BJ (cell line): ENCODE data around the gene PTGDS. TPM values are rescaled to one million over a fixed set of nuclear protein-coding genes. Genes with fewer than 3 reads are reported as not detected.

Experiments
- CTCF ChIA-PET: fragments of 350-600 bp; formaldehyde crosslinking; extraction: SDS; loops from one replicate; lab custom pipeline; 2021; ENCODE audit warnings: antibody characterized with exemption, inconsistent platforms; lab: Yijun Ruan, JAX
- POLR2A ChIA-PET: fragments of 300-600 bp; sonication (Branson Sonifier 250); formaldehyde crosslinking; extraction: SDS; loops from one replicate; lab custom pipeline; 2021; ENCODE audit warnings: antibody characterized with exemption; lab: Charles Lee
- DNase-seq: peaks from one replicate; pipeline ENCODE4 v3.0.0-alpha.2; 2011; ENCODE audit warnings: low read depth
- H3K27me3 ChIP-seq: 2 replicates; pipeline ENCODE4 v1.6.0; 2011; ENCODE audit warnings: low read length; ENCODE audit not compliant: control insufficient read depth, insufficient read depth
- H3K36me3 ChIP-seq: 2 replicates; pipeline ENCODE4 v1.5.1; 2011; ENCODE audit warnings: low read length; ENCODE audit not compliant: control insufficient read depth, insufficient read depth
- H3K4me3 ChIP-seq: 2 replicates; pipeline ENCODE4 v1.5.1; 2011; ENCODE audit warnings: low read depth, mild to moderate bottlenecking, control low read depth, low read length
- polyA plus RNA-seq: library from polyadenylated mRNA; depleted of rRNA; stranded (reverse); fragments of >200 nt; gene quantifications from 2 replicates; pipeline ENCODE4 v1.2.3, GENCODE V29; 2011
- TF ChIP-seq, protein P1 (sequence below): IDR thresholded peaks from 2 replicates; pipeline ENCODE4 v1.5.1; 2011; ENCODE audit warnings: low read depth, mild to moderate bottlenecking, control low read depth, inconsistent platforms, low read length, moderate library complexity; ENCODE audit not compliant: insufficient read depth

Gene PTGDS
- polyA plus RNA-seq, 1 experiment: 0.58 TPM

DNA sequence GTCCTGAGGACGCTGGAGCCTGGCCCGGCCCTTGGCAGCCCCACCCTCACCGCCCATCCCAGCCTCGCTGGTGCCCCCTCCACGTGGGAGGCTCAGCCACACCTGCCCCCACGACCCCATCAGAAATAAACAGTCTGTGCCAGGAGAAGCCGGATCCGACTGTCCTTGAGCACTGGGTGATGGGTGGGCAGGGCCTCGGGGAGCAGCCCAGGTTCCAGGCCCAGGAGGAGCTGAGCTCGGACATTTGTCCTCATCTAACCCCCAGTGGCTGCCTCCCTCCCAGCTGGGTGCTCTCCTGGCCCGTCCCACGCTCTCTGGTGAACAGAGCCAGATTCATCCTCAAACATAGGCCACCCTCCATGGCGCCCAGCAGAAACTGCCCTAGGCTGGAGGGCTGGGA lies 4.6 kb upstream of the PTGDS start:
- no peaks in the 10 kb centered on the region for H3K27me3 ChIP-seq
- no peak for DNase-seq
- TF ChIP-seq, protein P1, sequence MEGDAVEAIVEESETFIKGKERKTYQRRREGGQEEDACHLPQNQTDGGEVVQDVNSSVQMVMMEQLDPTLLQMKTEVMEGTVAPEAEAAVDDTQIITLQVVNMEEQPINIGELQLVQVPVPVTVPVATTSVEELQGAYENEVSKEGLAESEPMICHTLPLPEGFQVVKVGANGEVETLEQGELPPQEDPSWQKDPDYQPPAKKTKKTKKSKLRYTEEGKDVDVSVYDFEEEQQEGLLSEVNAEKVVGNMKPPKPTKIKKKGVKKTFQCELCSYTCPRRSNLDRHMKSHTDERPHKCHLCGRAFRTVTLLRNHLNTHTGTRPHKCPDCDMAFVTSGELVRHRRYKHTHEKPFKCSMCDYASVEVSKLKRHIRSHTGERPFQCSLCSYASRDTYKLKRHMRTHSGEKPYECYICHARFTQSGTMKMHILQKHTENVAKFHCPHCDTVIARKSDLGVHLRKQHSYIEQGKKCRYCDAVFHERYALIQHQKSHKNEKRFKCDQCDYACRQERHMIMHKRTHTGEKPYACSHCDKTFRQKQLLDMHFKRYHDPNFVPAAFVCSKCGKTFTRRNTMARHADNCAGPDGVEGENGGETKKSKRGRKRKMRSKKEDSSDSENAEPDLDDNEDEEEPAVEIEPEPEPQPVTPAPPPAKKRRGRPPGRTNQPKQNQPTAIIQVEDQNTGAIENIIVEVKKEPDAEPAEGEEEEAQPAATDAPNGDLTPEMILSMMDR: no peak
- POLR2A ChIA-PET: no interaction called here
- CTCF ChIA-PET: interaction anchor here (1.1 kb wide), 1 partner anchor 25 kb away, joined by 4 read pairs; no protein-coding TSS in a partner anchor
- H3K36me3 ChIP-seq: no peaks in the 10 kb centered on the region
- no peak overlapping the region for H3K4me3 ChIP-seq

DNA sequence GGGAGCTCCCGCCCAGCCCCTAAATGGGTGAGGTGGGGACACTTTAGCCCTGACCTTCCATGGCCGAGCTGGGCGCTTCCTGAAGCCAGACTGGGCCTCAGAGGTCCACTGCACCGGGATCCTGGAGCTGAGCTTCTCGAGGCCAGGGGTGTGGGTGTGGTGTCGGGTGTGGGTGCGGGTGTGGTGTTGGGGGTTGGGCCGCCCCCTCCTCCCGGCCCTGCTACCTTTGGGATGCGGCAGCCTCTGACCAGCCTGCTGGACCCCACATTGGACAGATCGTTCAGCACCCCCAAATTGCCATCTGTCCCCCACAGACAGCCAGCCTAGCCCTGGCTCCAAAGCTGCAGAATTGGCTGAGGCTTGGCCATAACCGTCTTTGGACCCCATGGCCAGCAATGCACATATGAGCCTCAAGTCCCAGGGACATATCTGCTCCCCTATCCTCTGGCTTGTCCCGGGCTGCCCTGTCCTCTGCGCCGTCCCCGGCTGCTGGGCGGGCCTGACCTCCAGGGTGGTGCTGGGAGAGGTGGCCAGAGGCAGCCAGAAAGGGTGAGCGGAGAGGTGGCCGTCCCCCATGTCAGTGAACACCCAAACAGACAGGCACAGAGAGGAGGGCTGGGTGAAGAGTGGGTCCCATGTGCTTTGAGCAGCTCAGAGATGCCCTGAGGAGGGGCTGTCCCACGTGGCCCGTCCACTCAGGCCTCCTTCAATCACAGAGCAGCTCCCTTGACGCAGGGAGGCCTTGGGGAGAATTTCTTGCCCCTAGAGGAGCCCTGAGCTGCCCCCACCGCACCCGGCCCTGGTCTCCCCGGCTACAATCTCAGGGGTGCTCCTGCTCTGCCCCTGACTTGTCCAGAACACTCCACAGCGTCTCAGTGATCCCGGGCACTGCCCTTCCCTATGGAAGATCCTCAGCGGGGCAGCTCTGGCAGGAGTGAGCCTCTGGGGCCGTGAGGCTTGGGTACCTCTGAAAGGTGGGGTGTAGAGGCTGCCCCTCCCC lies 3.4 kb upstream of the PTGDS start:
- ChIA-PET CTCF (interaction anchor here (0.7 to 2.5 kb wide), 4 partner anchors 26 to 186 kb away, joined by 3 to 11 read pairs (median 4); no protein-coding TSS in a partner anchor), POLR2A (no interaction called here)
- DNase-seq: no peak
- H3K36me3 ChIP-seq: no peaks in the 10 kb centered on the region
- H3K27me3 ChIP-seq: no peaks in the 10 kb centered on the region
- no peak overlapping the region for H3K4me3 ChIP-seq
- TF ChIP-seq, protein P1: no peak

DNA sequence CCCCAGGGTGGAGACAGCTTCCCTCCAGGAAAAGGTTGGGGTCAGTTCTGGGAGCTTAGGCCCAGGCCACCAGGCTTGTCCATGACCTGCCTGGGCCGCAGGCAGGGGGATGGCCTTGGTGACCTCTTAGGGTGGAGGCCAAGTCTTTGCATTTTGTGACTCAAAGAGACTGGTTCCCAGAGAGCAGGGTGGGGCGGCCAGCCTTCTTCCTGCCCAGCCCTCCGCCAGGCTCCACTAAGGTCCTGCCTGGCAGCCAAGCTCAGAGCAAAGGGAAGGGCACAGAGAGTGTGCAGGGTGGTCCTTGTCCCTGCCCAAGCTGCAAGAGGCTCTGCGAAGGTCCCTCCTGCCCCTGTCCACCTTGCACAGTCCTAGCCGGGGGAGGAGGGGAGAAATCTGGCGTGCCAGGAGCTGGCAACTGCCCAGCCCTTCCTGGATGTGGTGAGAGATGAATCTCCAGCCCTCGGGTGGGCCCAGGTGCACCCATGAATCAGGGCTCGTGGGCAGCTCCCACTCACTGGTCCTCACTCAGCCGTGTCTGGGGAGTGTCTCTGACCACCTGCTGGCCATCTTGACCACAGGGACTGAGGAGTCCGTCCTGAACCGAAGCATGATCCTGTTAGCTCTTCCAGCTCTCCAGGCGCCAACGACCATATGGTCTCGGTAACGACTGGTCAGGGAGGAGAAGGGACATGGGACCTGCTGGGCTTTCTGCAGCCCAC lies 2.3 kb upstream of the PTGDS start:
- ChIA-PET POLR2A (no interaction called here), CTCF (interaction anchor here (1.4 to 2.5 kb wide), 3 partner anchors 27 to 61 kb away, joined by 4 to 11 read pairs (median 11); no protein-coding TSS in a partner anchor)
- Histone ChIP-seq H3K36me3 (no peaks in the 10 kb centered on the region), H3K4me3 (no peak overlapping the region), H3K27me3 (no peaks in the 10 kb centered on the region)
- TF ChIP-seq, protein P1: no peak
- no peak for DNase-seq

DNA sequence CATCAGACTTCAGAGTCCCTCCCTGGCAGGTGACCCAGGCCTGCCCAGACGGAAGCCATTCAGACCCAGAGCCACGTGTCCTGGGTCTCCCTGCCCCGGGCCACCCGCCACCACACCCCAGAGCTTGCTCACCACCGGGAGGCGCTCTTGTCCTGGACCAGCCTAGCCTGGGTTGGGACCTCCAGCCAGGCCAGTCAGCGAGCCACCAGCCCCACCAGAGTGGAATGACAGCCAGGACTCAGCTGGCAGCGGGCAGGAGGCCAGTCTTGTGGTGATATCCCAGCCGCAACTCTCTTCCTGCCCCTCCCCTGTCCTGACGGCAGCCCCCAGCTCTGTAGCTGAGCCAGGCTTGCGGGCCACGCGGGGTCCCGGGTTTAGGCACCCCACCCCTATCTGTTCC lies 1.7 kb upstream of the PTGDS start:
- CTCF ChIA-PET: interaction anchor here (1.4 to 2.5 kb wide), 3 partner anchors 28 to 60 kb away, joined by 4 to 11 read pairs (median 11); no protein-coding TSS in a partner anchor
- POLR2A ChIA-PET: no interaction called here
- no peak overlapping the region for H3K4me3 ChIP-seq
- no peaks in the 10 kb centered on the region for H3K36me3 ChIP-seq
- TF ChIP-seq, protein P1: 0 out of 2 replicates have a peak, but pooled peaks have one; percentile 13
- DNase-seq: no peak
- H3K27me3 ChIP-seq: no peaks in the 10 kb centered on the region
